ENCODE results near the gene NBPF4.
"Not testable (repeated sequence)": the region's sequence is repeated elsewhere in the genome, so short reads cannot be mapped to it uniquely, and the experiment has no call there.

Gene NBPF4

GRCh38 chr1:108243976-108244375 lies at the start of gene NBPF4:
NBPF4 (minus strand) TSS chr1:108244076; CDS start chr1:108243761, 315 bp downstream.
- not testable (repeated sequence) for DNase-seq (ENCODE audit: low spot score)

- DNase-seq (ENCODE audit: low spot score), result not testable (repeated sequence)
These were observed 38.8 kb upstream of the NBPF4 start for GRCh38 chr1:108282528-108283257.

- not testable (repeated sequence) for DNase-seq (ENCODE audit: low spot score)
These were observed 28.8 kb upstream of the NBPF4 start for GRCh38 chr1:108272485-108273327.

GRCh38 chr1:108267097-108267496 lies 23.2 kb upstream of the NBPF4 start:
- DNase-seq (ENCODE audit: low spot score), result not testable (repeated sequence)

- DNase-seq (ENCODE audit: low spot score), result not testable (repeated sequence)
These were observed 18.1 kb upstream of the NBPF4 start for GRCh38 chr1:108261967-108262366.

GRCh38 chr1:108261519-108261918 lies 17.6 kb upstream of the NBPF4 start:
- DNase-seq (ENCODE audit: low spot score), result not testable (repeated sequence)

GRCh38 chr1:108260578-108261259 lies 16.8 kb upstream of the NBPF4 start:
- not testable (repeated sequence) for DNase-seq (ENCODE audit: low spot score)

- DNase-seq (ENCODE audit: low spot score), result not testable (repeated sequence)
These were observed 11.6 kb upstream of the NBPF4 start for GRCh38 chr1:108255426-108255825.

GRCh38 chr1:108239426-108239825 lies 4.5 kb downstream of the NBPF4 start:
- DNase-seq (ENCODE audit: low spot score), result not testable (repeated sequence)

- DNase-seq (ENCODE audit: low spot score), result not testable (repeated sequence)
These were observed 8.6 kb downstream of the NBPF4 start for GRCh38 chr1:108235308-108235707.

- DNase-seq (ENCODE audit: low spot score), result not testable (repeated sequence)
These were observed 11.7 kb downstream of the NBPF4 start for GRCh38 chr1:108232183-108232582.

GRCh38 chr1:108229976-108230375 lies 13.9 kb downstream of the NBPF4 start:
- DNase-seq (ENCODE audit: low spot score), result not testable (repeated sequence)

GRCh38 chr1:108227772-108228171 lies 16.1 kb downstream of the NBPF4 start:
- DNase-seq (ENCODE audit: low spot score), result not testable (repeated sequence)

GRCh38 chr1:108226855-108227254 lies 17.0 kb downstream of the NBPF4 start:
- DNase-seq (ENCODE audit: low spot score), result not testable (repeated sequence)

GRCh38 chr1:108223226-108223625 lies 20.6 kb downstream of the NBPF4 start:
- DNase-seq (ENCODE audit: low spot score), result not testable (repeated sequence)

- not testable (repeated sequence) for DNase-seq (ENCODE audit: low spot score)
These were observed 26.2 kb downstream of the NBPF4 start for GRCh38 chr1:108217515-108218174.

GRCh38 chr1:108217007-108217406 lies 26.9 kb downstream of the NBPF4 start:
- DNase-seq (ENCODE audit: low spot score), result not testable (repeated sequence)

GRCh38 chr1:108216028-108216890 lies 27.6 kb downstream of the NBPF4 start:
- DNase-seq (ENCODE audit: low spot score), result not testable (repeated sequence)

- not testable (repeated sequence) for DNase-seq (ENCODE audit: low spot score)
These were observed 29.0 kb downstream of the NBPF4 start for GRCh38 chr1:108214641-108215465.
